ENCODE measurements around the gene SLC25A13. TPM values are rescaled to one million over a fixed set of nuclear protein-coding genes. Genes with fewer than 3 reads are reported as not detected.

Gene SLC25A13
- total and polyA plus RNA-seq, 9 of the 15 experiments (the other 6 are each of a cell fraction or from before 2014, with no cell fraction given), result 21.4 to 80.2 (median 58.7) TPM

DNA sequence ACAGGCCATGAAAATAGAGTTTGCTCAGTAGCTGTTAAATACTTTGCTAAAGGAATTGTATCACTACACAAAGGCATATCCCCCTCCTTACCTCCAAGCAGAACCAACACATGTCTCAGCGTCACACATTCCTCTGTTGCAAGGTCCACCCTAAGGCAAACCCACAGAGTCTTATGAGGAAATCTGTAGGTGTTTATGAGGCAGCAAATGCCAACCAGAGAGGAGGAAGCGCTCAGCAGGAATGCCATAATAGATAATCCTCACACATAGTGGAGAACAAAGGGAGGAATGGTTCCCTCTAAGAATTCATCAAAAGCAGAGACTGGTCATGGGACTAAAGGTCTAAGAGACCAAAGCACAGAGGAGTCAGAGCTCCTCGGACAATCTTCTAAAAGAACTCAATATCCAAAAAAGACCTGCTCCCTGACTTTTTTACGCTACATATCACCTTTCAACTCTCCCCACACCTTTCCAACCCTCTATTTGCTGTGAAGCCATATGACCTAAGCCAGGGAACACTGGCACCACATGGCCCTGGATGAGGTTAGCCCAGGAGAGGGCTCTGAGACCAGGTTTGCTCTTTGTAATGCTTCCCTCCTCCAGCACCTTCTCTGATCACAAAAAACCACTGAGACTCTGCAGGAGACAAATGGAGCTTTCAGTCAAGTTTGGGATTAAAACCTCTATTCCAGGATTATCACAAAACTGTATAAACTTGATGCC is 7.3 kb downstream of the SLC25A13 start:
- FAIRE-seq, result no peak
- in situ Hi-C loops (cut with MboI), result no loop called here
- whole genome bisulfite sequencing (ENCODE audit: insufficient coverage, low coverage, missing lambda C conversion rate), result 73% methylated on average over 4 of the region's 4 CpGs
- H3K9ac ChIP-seq (ENCODE audit: insufficient read depth in 1 of 2, low read depth in 2 of 2, low read length in 2 of 2), result no peak overlapping the region
- no peaks in the 10 kb centered on the region for H3K9me1 ChIP-seq (ENCODE audit: control insufficient read depth, insufficient read depth, low read length)
- H3K27me3 ChIP-seq (ENCODE audit: control insufficient read depth in 2 of 2, insufficient read depth in 2 of 2, low read length in 2 of 2), result no peaks in the 10 kb centered on the region
- H3K9me3 ChIP-seq (replicated peaks; ENCODE audit: control insufficient read depth, insufficient read depth, low read depth, low read length), result no peaks in the 10 kb centered on the region
- H3K4me2 ChIP-seq (ENCODE audit: insufficient read depth, low read length), result no peak overlapping the region
- peaks cover 0 to 13% of the 10 kb centered on the region in 2 experiments; a peak in 3 of 5 replicates for H3K4me1 ChIP-seq (replicated peaks in 1 of 2; ENCODE audit: control insufficient read depth in 2 of 2, insufficient read depth in 2 of 2, low read length in 2 of 2)
- ATAC-seq, result peak; percentile 13; the same call in 2 of the 3 replicates
- ChIA-PET CTCF (ENCODE audit: low intra/inter-chr PET ratio) (no interaction called here), POLR2A (interaction anchor here (0.6 to 1.0 kb wide), 2 partner anchors 10 to 15 kb away, joined by 3 read pairs; no protein-coding TSS in a partner anchor)
- peaks cover 91% of the 10 kb centered on the region for H3K79me2 ChIP-seq (ENCODE audit: control insufficient read depth, insufficient read depth, low read length)
- no peak overlapping the region for H3K27ac ChIP-seq (ENCODE audit: extremely low read depth, low read depth, low read length)
- DNase-seq (ENCODE audit: extremely low read depth in 1 of 4, low spot score in 3 of 4), result no peak
- no peak overlapping the region for H3K4me3 ChIP-seq
- peaks cover 4% of the 10 kb centered on the region for H4K20me1 ChIP-seq (replicated peaks; ENCODE audit: control insufficient read depth, insufficient read depth, low read length)
- H3K36me3 ChIP-seq (ENCODE audit: control insufficient read depth, insufficient read depth, low read length), result peaks cover 21% of the 10 kb centered on the region
- intact Hi-C loops (cut with micrococcal nuclease), result no loop called here
- no peak overlapping the region for H2AFZ ChIP-seq (ENCODE audit: low read depth, low read length)
- BruUV-seq (replicated peaks), result no TSS peak
- TF ChIP-seq, protein P1, sequence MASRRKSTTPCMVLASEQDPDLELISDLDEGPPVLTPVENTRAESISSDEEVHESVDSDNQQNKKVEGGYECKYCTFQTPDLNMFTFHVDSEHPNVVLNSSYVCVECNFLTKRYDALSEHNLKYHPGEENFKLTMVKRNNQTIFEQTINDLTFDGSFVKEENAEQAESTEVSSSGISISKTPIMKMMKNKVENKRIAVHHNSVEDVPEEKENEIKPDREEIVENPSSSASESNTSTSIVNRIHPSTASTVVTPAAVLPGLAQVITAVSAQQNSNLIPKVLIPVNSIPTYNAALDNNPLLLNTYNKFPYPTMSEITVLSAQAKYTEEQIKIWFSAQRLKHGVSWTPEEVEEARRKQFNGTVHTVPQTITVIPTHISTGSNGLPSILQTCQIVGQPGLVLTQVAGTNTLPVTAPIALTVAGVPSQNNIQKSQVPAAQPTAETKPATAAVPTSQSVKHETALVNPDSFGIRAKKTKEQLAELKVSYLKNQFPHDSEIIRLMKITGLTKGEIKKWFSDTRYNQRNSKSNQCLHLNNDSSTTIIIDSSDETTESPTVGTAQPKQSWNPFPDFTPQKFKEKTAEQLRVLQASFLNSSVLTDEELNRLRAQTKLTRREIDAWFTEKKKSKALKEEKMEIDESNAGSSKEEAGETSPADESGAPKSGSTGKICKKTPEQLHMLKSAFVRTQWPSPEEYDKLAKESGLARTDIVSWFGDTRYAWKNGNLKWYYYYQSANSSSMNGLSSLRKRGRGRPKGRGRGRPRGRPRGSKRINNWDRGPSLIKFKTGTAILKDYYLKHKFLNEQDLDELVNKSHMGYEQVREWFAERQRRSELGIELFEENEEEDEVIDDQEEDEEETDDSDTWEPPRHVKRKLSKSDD (conservative IDR thresholded peaks at IDR 0.05; ENCODE audit: low read length), result no peak
- TF ChIP-seq RBM34 (IDR thresholded peaks at IDR 0.05; ENCODE audit: borderline replicate concordance, insufficient read depth, low read length) (no peak), TCFL5 (CRISPR knock-in tag; conservative IDR thresholded peaks at IDR 0.05) (no peak), CREBBP (IDR thresholded peaks at IDR 0.05; ENCODE audit: low read depth, low read length) (no peak), ESRRB (CRISPR knock-in tag; IDR thresholded peaks at IDR 0.05; ENCODE audit: borderline replicate concordance) (no peak), CREM (IDR thresholded peaks at IDR 0.05; ENCODE audit: low read depth) (no peak), RBM22 (IDR thresholded peaks at IDR 0.05; ENCODE audit: low read depth, low read length, poor library complexity, severe bottlenecking) (no peak), ZNF583 (CRISPR knock-in tag; IDR thresholded peaks at IDR 0.05) (no peak), PKNOX1 (IDR thresholded peaks at IDR 0.05) (no peak), TARDBP (IDR thresholded peaks at IDR 0.05) (no peak)
- TF ChIP-seq, protein P2, sequence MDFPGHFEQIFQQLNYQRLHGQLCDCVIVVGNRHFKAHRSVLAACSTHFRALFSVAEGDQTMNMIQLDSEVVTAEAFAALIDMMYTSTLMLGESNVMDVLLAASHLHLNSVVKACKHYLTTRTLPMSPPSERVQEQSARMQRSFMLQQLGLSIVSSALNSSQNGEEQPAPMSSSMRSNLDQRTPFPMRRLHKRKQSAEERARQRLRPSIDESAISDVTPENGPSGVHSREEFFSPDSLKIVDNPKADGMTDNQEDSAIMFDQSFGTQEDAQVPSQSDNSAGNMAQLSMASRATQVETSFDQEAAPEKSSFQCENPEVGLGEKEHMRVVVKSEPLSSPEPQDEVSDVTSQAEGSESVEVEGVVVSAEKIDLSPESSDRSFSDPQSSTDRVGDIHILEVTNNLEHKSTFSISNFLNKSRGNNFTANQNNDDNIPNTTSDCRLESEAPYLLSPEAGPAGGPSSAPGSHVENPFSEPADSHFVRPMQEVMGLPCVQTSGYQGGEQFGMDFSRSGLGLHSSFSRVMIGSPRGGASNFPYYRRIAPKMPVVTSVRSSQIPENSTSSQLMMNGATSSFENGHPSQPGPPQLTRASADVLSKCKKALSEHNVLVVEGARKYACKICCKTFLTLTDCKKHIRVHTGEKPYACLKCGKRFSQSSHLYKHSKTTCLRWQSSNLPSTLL (IDR thresholded peaks at IDR 0.05), result no peak

Data from K562 (cell line).